Measurements from ENCODE around the gene DOK7.

DNA sequence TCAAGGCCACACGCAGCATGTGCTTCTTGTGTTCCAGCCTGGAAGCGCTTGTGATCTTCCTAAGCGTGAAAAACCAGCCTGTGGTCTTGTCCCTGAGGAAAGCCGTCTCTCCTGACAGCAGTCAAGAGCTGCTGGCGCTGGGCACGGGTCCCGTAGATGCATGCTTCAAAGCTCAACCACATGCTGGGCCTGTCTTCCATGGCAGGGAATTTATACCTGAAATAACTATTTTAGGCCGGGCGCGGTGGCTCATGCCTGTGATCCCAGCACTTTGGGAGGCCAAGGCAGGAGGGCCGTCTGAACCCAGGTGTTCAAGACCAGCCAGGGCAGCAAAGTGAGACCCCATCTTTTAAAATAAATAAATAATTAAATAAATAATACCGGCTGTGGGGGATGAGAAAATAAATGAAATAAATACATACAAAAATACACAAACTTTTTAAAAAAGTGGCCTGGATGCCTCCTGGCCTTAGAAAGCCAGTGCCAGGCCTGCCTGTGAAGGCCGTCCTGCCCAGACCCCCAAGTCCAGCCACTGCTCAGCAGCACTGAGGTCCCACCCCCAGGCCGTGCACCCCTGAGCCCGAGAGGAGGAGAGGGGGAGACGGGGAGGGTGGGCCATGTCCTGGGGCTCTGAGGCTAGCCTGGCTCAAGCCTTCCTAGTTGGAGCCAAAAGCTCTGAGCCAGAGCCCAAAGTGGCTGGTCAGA, 58.7 kb downstream of the DOK7 start:
- TF ChIP-seq ZNF274 (IDR thresholded peaks at IDR 0.05; ENCODE audit: low read depth, low read length) (no peak), YY1 (IDR thresholded peaks at IDR 0.05; ENCODE audit: insufficient read depth, insufficient read length) (no peak)
